NCI-H2196 treated with DMSO at 0.1 percent for 48 hours (cell line): ENCODE measurements around the gene CACNA1G.

Experiments used
- DNase-seq: peaks from one replicate; lab custom pipeline; 2025; ENCODE audit not compliant: unreplicated experiment; lab: John Stamatoyannopoulos, UW

The CACNA1G gene

GRCh38 chr17:50533185-50533584 is 27.3 kb upstream of the CACNA1G start:
- DNase-seq = no peak

- peak; percentile 83 for DNase-seq
These were observed 26.8 kb upstream of the CACNA1G start for GRCh38 chr17:50533720-50534148.

- DNase-seq = no peak
These were observed 26.1 kb upstream of the CACNA1G start for GRCh38 chr17:50534222-50534978.

GRCh38 chr17:50534979-50535326 is 25.6 kb upstream of the CACNA1G start:
- no peak for DNase-seq

- no peak for DNase-seq
These were observed 25.1 kb upstream of the CACNA1G start for GRCh38 chr17:50535407-50535806.

GRCh38 chr17:50536683-50537646 is 23.6 kb upstream of the CACNA1G start:
- DNase-seq = no peak

GRCh38 chr17:50537721-50538548 is 22.6 kb upstream of the CACNA1G start:
- DNase-seq = no peak

- no peak for DNase-seq
These were observed 21.7 kb upstream of the CACNA1G start for GRCh38 chr17:50538549-50539410.

GRCh38 chr17:50539762-50540559 is 20.6 kb upstream of the CACNA1G start:
- peak; percentile 39 for DNase-seq

GRCh38 chr17:50540560-50541401 is 19.7 kb upstream of the CACNA1G start:
- DNase-seq = no peak

- DNase-seq = no peak
These were observed 19.2 kb upstream of the CACNA1G start for GRCh38 chr17:50541402-50541715.

- DNase-seq = peak; percentile 53
These were observed 18.5 kb upstream of the CACNA1G start for GRCh38 chr17:50541716-50542688.

- peak; percentile 60 for DNase-seq
These were observed 17.4 kb upstream of the CACNA1G start for GRCh38 chr17:50542795-50543774.

- no peak for DNase-seq
These were observed 16.0 kb upstream of the CACNA1G start for GRCh38 chr17:50544516-50544915.

GRCh38 chr17:50545311-50545710 is 15.2 kb upstream of the CACNA1G start:
- DNase-seq = no peak

GRCh38 chr17:50546701-50547034 is 13.8 kb upstream of the CACNA1G start:
- DNase-seq = no peak
